H1 (cell line): ENCODE data around the gene BTBD9. TPM values are rescaled to one million over a fixed set of nuclear protein-coding genes. Genes with fewer than 3 reads are reported as not detected.

Experiments used
- CHD7 ChIP-seq: fragments of 300-600 bp; sonication (generic); IDR thresholded peaks from 2 replicates; pipeline ENCODE4 v1.7.1; 2012; ENCODE audit warnings: low read length, moderate library complexity, mild to moderate bottlenecking, inconsistent platforms; ENCODE audit not compliant: insufficient replicate concordance
- EZH2 ChIP-seq: fragments of 200-600 bp; sonication (generic); IDR thresholded peaks from 2 replicates; pipeline ENCODE4 v1.7.1; 2012; ENCODE audit warnings: low read depth, mild to moderate bottlenecking, moderate library complexity, low read length, inconsistent platforms; ENCODE audit not compliant: severe bottlenecking
- POLR2AphosphoS5 ChIP-seq: IDR thresholded peaks from 2 replicates; pipeline ENCODE4 v1.6.1; 2011; ENCODE audit warnings: low read depth, low read length
- SAP30 ChIP-seq: fragments of 300-600 bp; sonication (generic); IDR thresholded peaks from 2 replicates; pipeline ENCODE4 v1.7.1; 2012; ENCODE audit warnings: low read length, moderate library complexity, mild to moderate bottlenecking, inconsistent platforms; ENCODE audit not compliant: insufficient read depth, insufficient replicate concordance
- polyA plus RNA-seq, 7 experiments: library from polyadenylated mRNA; depleted of rRNA in 3 of 7; stranded (reverse) in 5 of 7; unstranded in 2 of 7; fragments of >200 nt in 5 of 7; fragments of 200-250 nt in 2 of 7; gene quantifications; 1 replicate in 5 of 7; 2 replicates in 1 of 7; 4 replicates in 1 of 7; pipeline versions ENCODE4 v1.2.1 to v1.2.3, GENCODE V29; 2011 to 2013; ENCODE audit warnings: missing spikeins in 2 of 7, mixed read lengths in 2 of 7
- total RNA-seq: library from RNA; stranded (reverse); fragmentation: NEBNext Ultra II Directional; extraction: Animal tissue kit (Norgen Biotek cat#: 25700); gene quantifications from 2 replicates; pipeline ENCODE4 v1.2.1, GENCODE V29; 2021
- TF ChIP-seq, protein P1 (sequence below): IDR thresholded peaks from 2 replicates; pipeline ENCODE4 v1.6.1; 2012; ENCODE audit warnings: inconsistent platforms

BTBD9 gene
- total and polyA plus RNA-seq, 2 of the 8 experiments (the other 6 are each of a cell fraction or from before 2014, with no cell fraction given): 0.92 to 4.1 TPM

GRCh38 chr6:38404355-38404754 lies 235.4 kb downstream of the BTBD9 start (continued):
- TF ChIP-seq CHD7 (no peak), POLR2AphosphoS5 (no peak), EZH2 (no peak), SAP30 (no peak)
- TF ChIP-seq, protein P1, sequence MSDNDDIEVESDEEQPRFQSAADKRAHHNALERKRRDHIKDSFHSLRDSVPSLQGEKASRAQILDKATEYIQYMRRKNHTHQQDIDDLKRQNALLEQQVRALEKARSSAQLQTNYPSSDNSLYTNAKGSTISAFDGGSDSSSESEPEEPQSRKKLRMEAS: no peak
